GM18498 (cell line): Measurements from ENCODE around the gene CAMKK2.
"Not testable (repeated sequence)": the region's sequence is repeated elsewhere in the genome, so short reads cannot be mapped to it uniquely, and the experiment has no call there.

ENCODE experiments used
- ATAC-seq: cut with Tn5 transposase; IDR thresholded peaks from one replicate; pipeline ENCODE4 v1.9.1; 2021; ENCODE audit warnings: mild to moderate bottlenecking, moderate library complexity; ENCODE audit not compliant: unreplicated experiment

Gene CAMKK2

GRCh38 chr12:121227294-121227693 is 69.2 kb downstream of the CAMKK2 start:
- ATAC-seq, result peak; percentile 48

- peak; percentile 6 for ATAC-seq
These were observed 69.6 kb downstream of the CAMKK2 start for GRCh38 chr12:121226871-121227270.

GRCh38 chr12:121226399-121226798 is 70.1 kb downstream of the CAMKK2 start:
- ATAC-seq, result no peak

- ATAC-seq, result no peak
These were observed 71.9 kb downstream of the CAMKK2 start for GRCh38 chr12:121224591-121224990.

- ATAC-seq, result no peak
These were observed 72.9 kb downstream of the CAMKK2 start for GRCh38 chr12:121223292-121224285.

- ATAC-seq, result no peak
These were observed 73.7 kb downstream of the CAMKK2 start for GRCh38 chr12:121222847-121223246.

GRCh38 chr12:121219353-121219986 is 77.0 kb downstream of the CAMKK2 start:
- ATAC-seq, result no peak

- ATAC-seq, result no peak
These were observed 77.7 kb downstream of the CAMKK2 start for GRCh38 chr12:121218588-121219352.

GRCh38 chr12:121217761-121218160 is 78.7 kb downstream of the CAMKK2 start:
- ATAC-seq, result no peak

- no peak for ATAC-seq
These were observed 79.4 kb downstream of the CAMKK2 start for GRCh38 chr12:121217063-121217462.

- ATAC-seq, result no peak
These were observed 80.4 kb downstream of the CAMKK2 start for GRCh38 chr12:121216102-121216501.

- no peak for ATAC-seq
These were observed 81.4 kb downstream of the CAMKK2 start for GRCh38 chr12:121214855-121215745.

GRCh38 chr12:121214166-121214777 is 82.2 kb downstream of the CAMKK2 start:
- no peak for ATAC-seq

- no peak for ATAC-seq
These were observed 83.6 kb downstream of the CAMKK2 start for GRCh38 chr12:121212875-121213274.

- ATAC-seq, result peak; percentile 87
These were observed 86.6 kb downstream of the CAMKK2 start, which contains the start of gene P2RX4 for GRCh38 chr12:121209624-121210572. Gene P2RX4, plus strand, starts transcription at chr12:121210129. Its CDS starts 36 bp downstream, at chr12:121210165.

GRCh38 chr12:121209221-121209620 is 87.3 kb downstream of the CAMKK2 start:
- no peak for ATAC-seq

- ATAC-seq, result not testable (repeated sequence)
These were observed 87.9 kb downstream of the CAMKK2 start for GRCh38 chr12:121208571-121208970.

- ATAC-seq, result no peak
These were observed 91.0 kb downstream of the CAMKK2 start for GRCh38 chr12:121205491-121205890.

- ATAC-seq, result no peak
These were observed 93.0 kb downstream of the CAMKK2 start for GRCh38 chr12:121203482-121203881.
